ENCODE data around the gene MRI1.
"Not testable (repeated sequence)": the region's sequence is repeated elsewhere in the genome, so short reads cannot be mapped to it uniquely, and the experiment has no call there.

MRI1 gene

GRCh38 chr19:13762635-13763235, 1.6 kb upstream of the MRI1 start:
- DNase-seq, result no peak

- DNase-seq, result no peak
Observed at GRCh38 chr19:13763265-13763664, 1.1 kb upstream of the MRI1 start.

DNA sequence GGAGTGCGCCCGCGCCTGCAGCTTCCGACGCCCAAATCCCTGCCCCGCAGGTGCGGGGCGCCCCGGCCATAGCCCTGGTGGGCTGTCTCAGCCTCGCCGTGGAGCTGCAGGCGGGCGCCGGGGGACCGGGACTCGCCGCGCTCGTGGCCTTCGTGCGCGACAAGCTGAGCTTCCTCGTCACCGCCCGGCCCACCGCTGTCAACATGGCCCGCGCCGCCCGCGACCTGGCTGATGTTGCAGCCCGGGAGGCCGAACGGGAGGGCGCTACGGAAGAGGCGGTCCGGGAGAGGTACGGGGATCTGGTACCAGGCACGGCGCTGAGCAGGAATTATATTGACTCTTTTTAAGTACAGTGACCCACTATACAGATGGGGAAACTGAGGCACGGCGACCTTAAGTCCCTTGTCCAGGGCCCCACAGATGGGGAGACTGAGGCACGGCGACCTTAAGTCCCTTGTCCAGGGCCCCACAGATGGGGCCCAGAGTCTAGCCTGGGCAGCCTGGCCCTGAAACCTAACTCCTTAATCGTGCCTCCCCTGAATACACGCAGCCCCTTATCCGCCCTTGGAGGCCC, 586 bp downstream of the MRI1 start:
- DNase-seq, result no peak

DNA sequence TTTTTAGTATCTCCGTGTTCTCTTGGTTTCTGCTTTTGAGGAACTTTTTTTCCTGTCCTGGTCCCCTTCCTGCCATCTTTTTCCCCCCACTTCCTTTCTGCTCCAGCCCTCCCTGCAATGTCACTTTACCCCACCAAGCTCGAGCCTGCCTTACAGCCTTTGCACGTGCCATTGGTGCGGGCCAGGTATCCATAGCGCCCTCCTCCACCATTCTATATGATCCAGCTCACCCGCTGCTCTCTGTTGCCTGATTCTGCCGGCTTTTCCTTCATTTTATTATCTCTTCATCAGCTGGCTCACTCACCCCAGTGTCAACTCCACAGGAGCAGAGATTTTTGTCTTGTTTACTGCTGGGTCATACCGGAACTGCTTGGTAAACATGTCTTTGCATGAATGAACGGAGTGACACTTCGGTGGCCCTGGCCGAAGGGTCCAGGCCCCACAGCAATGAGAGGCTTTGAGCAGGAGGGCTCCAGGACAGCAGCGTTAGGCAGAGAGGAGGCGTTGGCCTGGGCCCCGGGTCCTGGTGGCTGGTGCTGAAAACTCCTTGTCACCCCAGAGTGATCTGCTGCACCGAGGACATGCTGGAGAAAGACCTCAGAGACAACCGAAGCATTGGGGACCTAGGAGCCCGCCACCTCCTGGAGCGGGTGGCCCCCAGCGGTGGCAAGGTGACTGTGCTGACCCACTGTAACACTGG, 1.2 kb downstream of the MRI1 start:
- DNase-seq, result no peak

DNA sequence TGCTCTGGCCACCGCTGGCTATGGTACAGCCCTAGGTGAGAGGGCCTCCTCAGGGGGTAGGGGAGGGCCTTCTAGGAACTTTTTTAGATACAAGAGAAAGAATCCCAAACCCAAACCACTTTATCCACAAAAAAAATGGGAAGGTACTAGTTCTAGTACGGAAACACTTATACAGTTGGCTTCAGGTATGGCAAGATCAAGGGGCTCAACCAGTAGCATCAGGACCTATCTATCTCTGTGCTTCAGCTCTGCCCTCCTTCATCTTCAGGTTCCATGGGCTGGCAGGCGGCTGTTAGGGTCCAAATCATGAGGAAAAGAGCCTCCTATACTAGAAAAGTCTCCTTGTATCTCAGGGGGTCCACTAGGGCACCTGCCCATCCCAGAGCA, 1.8 kb downstream of the MRI1 start:
- no peak for DNase-seq

DNA sequence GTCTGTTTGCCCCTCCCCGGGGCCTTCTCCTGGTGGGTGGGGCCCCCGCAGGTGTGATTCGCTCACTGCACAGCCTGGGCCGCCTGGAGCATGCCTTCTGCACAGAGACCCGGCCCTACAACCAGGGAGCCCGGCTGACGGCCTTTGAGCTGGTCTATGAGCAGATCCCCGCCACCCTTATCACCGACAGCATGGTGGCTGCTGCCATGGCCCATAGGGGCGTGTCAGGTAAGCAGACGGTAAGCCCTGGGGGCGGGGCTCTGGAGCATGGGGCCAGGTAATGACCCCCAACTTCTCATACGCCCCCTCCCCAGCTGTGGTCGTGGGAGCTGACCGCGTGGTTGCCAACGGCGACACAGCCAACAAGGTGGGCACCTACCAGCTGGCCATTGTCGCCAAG, 4.2 kb downstream of the MRI1 start:
- no peak for DNase-seq

DNA sequence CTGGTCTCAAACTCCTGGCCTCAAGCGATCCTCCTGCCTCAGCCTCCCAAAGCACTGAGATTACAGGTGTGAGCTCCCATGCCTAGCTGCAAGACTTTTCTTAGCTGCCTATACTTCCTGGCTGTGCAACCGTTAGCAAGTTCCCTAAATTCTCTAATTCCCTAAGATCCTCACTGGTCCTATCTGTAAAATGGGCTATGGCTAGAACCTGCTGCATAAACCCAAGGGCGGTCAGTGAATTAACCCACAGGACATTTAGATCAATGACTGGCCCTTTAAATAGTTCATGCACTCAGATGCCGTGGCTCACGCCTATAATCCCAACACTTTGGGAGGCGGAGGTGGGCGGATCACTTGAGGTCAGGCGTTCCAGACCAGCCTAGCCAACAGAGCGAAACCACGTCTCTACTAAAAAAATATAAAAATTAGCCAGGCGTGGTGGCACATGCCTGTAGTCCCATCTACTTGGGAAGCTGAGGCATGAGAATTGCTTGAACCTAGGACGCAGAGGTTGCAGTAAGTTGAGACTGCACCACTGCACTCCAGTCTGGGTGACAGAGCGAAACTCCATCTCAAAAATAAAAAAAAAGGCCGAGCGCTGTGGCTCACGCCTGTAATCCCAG, 5.8 kb downstream of the MRI1 start:
- no peak for DNase-seq

GRCh38 chr19:13774217-13775191, 10.2 kb downstream of the MRI1 start, which contains the start of gene C19orf53:
Gene C19orf53, plus strand, starts transcription at chr19:13774456. Its CDS starts 22 bp downstream, at chr19:13774478.
- peak; percentile 81 for DNase-seq

GRCh38 chr19:13778398-13778797, 14.1 kb downstream of the MRI1 start:
- DNase-seq, result no peak

GRCh38 chr19:13778847-13779246, 14.5 kb downstream of the MRI1 start:
- DNase-seq, result no peak

- not testable (repeated sequence) for DNase-seq
Observed at GRCh38 chr19:13779794-13780193, 15.5 kb downstream of the MRI1 start.

DNA sequence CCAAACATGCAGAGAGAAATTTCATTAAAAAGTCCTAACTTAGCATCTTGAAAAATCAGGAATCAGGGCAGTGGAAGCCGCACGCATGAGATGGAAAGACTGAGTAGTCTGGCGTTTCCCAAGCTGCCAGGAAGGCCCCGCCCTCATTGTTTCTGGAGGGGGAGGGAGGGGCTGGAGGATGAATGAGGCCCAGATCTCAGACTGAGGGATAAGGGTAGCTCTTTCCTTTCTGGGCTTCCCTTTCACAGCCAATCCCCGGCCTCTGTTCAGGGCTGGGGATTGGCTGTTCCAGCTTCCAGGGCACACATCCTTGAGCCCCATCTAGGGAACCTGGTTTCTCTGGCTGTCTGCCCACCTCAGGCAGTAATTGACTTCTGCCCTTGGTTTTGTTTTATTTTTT, 17.2 kb downstream of the MRI1 start:
- DNase-seq, result peak; percentile 10

- DNase-seq, result no peak
Observed at GRCh38 chr19:13782537-13782936, 18.2 kb downstream of the MRI1 start.

- no peak for DNase-seq
Observed at GRCh38 chr19:13783565-13784500, 19.5 kb downstream of the MRI1 start.

DNA sequence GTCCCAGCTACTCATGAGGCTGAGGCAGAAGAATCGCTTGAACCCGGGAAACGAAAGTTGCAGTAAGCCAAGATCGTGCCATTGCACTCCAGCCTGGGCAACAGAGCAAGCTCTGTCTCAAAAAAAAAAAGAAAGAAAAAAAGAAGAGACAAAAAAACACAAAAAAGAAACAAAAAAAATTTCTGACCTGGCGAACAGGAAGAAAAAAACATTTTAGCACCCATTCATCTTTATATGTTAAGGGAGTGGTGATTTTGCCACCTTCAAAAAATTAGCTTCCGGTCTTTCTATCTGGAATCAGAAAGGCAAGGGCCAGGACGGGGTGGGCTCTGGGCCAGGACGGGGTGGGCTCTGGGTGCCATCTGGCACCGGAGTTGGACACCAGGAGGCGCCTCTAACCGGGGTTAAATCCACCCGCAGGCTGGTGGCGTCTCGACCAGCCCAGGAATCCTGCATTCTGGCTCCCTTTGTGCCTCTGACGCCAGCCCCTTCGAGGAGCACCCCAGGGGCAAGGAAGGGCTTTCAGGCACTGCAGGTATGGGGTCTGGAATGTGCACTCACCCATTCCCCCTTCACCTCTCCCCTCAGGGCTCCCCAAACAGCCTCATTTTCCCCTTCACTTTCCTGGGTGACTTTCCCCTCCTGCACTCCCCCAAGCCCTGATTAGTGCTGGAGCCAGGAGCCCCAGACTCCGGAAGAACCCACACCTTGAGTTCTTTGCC, 20.6 kb downstream of the MRI1 start:
- DNase-seq, result peak; percentile 16

GRCh38 chr19:13788991-13789390, 24.7 kb downstream of the MRI1 start:
- no peak for DNase-seq

DNA sequence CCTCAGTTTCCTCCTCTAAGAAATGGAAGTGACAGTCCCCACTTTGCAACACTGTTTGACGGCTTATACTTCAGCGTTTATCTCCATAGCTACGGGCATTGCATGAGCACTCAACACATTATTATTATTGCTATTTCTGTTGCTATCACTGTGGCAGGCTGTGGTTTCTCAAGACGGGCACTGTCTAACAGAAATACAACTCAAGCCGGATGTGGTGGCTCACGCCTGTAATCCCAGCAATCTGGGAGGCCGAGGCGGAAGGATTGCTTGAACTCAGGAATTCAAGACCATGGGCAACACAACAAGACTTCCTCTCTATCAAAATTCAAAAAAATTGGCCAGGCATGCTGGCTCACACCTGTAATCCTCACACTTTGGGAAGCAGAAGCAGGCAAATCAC, 26.0 kb downstream of the MRI1 start:
- no peak for DNase-seq

DNA sequence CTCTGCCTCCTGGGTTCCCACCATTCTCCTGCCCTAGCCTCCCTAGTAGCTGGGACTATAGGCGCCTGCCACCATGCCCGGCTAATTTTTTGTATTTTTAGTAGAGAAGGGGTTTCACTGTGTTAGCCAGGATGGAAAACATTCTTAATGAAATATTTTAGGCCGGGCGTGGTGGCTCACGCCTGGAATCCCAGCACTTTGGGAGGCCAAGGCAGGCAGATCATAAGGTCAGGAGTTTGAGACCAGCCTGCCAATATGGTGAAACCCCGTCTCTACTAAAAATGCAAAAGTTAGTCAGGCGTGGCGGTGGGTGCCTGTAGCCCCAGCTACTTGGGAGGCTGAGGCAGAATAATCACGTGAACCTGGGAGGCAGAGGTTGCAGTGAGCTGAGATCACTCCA, 29.0 kb downstream of the MRI1 start:
- not testable (repeated sequence) for DNase-seq

GRCh38 chr19:13794398-13794756, 30.1 kb downstream of the MRI1 start:
- DNase-seq, result no peak

GRCh38 chr19:13794757-13795589, 30.7 kb downstream of the MRI1 start, which contains the start of gene ZSWIM4:
Gene ZSWIM4, plus strand, starts transcription at chr19:13795443. Its CDS starts 206 bp downstream, at chr19:13795649.
- DNase-seq, result peak; percentile 98

All from NCI-H345 (cell line).